Thyroid gland (tissue), 4 donors: Measurements from ENCODE around the gene TBC1D25.

ENCODE experiments used
- POLR2A ChIP-seq, 2 donors: fragments of 450-650 bp; IDR thresholded peaks; one replicate each; pipeline ENCODE4 v1.6.1; 2017; ENCODE audit warnings: antibody characterized with exemption in 2 of 2, mild to moderate bottlenecking in 2 of 2, moderate library complexity in 1 of 2
- TF ChIP-seq, protein P1 (sequence below), 6 experiments: fragments of 200-600 bp in 3 of 6; fragments of 450-650 bp in 3 of 6; sonication (generic) in 3 of 6; IDR thresholded peaks; one replicate each; pipeline ENCODE4 v1.5.1; 2016 to 2019; ENCODE audit warnings: antibody characterized with exemption in 6 of 6, mild to moderate bottlenecking in 2 of 6, inconsistent platforms in 1 of 6, moderate library complexity in 1 of 6

DNA sequence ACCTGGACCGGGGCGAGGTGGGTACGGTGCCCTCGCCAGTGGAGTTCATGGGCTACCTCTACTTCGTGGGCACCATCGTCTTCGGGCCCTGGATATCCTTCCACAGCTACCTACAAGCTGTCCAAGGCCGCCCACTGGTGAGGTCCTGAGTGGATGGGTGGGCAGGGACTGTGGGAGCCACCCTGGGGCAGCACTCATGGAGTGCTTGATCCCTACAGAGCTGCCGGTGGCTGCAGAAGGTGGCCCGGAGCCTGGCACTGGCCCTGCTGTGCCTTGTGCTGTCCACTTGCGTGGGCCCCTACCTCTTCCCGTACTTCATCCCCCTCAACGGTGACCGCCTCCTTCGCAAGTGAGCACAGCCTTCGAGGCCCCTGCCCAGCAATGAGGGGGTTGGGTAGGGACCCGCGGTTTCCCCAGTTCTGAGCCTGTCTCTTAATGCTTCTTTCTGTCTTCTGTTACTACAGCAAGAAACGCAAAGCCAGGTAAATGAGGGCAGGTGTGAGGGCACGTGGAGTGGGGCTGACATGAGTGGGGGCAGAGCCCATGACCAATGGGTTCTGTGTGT is 27.1 kb upstream of the TBC1D25 start:
- TF ChIP-seq, protein P1, sequence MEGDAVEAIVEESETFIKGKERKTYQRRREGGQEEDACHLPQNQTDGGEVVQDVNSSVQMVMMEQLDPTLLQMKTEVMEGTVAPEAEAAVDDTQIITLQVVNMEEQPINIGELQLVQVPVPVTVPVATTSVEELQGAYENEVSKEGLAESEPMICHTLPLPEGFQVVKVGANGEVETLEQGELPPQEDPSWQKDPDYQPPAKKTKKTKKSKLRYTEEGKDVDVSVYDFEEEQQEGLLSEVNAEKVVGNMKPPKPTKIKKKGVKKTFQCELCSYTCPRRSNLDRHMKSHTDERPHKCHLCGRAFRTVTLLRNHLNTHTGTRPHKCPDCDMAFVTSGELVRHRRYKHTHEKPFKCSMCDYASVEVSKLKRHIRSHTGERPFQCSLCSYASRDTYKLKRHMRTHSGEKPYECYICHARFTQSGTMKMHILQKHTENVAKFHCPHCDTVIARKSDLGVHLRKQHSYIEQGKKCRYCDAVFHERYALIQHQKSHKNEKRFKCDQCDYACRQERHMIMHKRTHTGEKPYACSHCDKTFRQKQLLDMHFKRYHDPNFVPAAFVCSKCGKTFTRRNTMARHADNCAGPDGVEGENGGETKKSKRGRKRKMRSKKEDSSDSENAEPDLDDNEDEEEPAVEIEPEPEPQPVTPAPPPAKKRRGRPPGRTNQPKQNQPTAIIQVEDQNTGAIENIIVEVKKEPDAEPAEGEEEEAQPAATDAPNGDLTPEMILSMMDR (IDR thresholded peaks at IDR 0.05) = no peak
- no peak for TF ChIP-seq POLR2A (IDR thresholded peaks at IDR 0.05)
